Ovary (tissue), 3 donors: Measurements from ENCODE around the gene KCNAB1.

Source experiments
- POLR2A ChIP-seq: fragments of 450-650 bp; IDR thresholded peaks from one replicate; pipeline ENCODE4 v1.6.1; 2017; ENCODE audit warnings: antibody characterized with exemption, mild to moderate bottlenecking, moderate library complexity
- TF ChIP-seq, protein P1 (sequence below), 3 donors: fragments of 450-650 bp in 2 of 3; fragments of 200-600 bp in 1 of 3; IDR thresholded peaks; one replicate each; pipeline versions ENCODE4 v1.5.1 to v1.8.0; 2016 to 2022; ENCODE audit warnings: antibody characterized with exemption in 3 of 3, mild to moderate bottlenecking in 1 of 3
- donor health status: DM: no; HTN: no; CAD: no.

DNA sequence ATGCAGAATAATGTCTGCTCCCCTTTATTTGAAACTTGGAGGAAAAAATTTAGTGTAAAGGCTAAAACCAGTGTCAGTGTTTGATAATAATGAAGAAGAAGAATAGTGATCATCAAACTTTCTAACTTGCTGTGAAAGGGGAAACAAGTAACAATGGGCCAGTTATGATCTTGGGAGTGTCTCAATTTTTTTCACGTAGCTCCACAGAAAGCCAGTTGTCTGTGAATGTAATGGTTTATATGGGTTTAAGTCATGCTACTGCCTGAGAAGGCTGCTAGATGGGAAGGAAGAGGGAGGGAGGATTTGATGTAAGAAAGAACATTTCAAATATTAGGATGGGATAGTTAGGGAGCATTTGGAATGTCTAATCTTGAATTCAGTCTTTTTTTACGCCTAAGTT is 455.7 kb downstream of the KCNAB1 start:
- no peak for TF ChIP-seq POLR2A
- TF ChIP-seq, protein P1, sequence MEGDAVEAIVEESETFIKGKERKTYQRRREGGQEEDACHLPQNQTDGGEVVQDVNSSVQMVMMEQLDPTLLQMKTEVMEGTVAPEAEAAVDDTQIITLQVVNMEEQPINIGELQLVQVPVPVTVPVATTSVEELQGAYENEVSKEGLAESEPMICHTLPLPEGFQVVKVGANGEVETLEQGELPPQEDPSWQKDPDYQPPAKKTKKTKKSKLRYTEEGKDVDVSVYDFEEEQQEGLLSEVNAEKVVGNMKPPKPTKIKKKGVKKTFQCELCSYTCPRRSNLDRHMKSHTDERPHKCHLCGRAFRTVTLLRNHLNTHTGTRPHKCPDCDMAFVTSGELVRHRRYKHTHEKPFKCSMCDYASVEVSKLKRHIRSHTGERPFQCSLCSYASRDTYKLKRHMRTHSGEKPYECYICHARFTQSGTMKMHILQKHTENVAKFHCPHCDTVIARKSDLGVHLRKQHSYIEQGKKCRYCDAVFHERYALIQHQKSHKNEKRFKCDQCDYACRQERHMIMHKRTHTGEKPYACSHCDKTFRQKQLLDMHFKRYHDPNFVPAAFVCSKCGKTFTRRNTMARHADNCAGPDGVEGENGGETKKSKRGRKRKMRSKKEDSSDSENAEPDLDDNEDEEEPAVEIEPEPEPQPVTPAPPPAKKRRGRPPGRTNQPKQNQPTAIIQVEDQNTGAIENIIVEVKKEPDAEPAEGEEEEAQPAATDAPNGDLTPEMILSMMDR (IDR thresholded peaks at IDR 0.05) = no peak
